NCI-H82 treated with DMSO at 0.1 percent for 48 hours (cell line): Measurements from ENCODE around the gene PHF21A.

ENCODE experiments used
- DNase-seq: peaks from one replicate; lab custom pipeline; 2025; ENCODE audit not compliant: unreplicated experiment; lab: John Stamatoyannopoulos, UW

PHF21A gene

GRCh38 chr11:45924036-45924915, 197.0 kb downstream of the PHF21A start:
- DNase-seq: no peak

GRCh38 chr11:45922425-45923082, 198.7 kb downstream of the PHF21A start, which contains the start of gene LARGE2:
TSS of gene LARGE2 (plus strand) at chr11:45922656. CDS start at chr11:45922883, 227 bp downstream.
- no peak for DNase-seq

DNA sequence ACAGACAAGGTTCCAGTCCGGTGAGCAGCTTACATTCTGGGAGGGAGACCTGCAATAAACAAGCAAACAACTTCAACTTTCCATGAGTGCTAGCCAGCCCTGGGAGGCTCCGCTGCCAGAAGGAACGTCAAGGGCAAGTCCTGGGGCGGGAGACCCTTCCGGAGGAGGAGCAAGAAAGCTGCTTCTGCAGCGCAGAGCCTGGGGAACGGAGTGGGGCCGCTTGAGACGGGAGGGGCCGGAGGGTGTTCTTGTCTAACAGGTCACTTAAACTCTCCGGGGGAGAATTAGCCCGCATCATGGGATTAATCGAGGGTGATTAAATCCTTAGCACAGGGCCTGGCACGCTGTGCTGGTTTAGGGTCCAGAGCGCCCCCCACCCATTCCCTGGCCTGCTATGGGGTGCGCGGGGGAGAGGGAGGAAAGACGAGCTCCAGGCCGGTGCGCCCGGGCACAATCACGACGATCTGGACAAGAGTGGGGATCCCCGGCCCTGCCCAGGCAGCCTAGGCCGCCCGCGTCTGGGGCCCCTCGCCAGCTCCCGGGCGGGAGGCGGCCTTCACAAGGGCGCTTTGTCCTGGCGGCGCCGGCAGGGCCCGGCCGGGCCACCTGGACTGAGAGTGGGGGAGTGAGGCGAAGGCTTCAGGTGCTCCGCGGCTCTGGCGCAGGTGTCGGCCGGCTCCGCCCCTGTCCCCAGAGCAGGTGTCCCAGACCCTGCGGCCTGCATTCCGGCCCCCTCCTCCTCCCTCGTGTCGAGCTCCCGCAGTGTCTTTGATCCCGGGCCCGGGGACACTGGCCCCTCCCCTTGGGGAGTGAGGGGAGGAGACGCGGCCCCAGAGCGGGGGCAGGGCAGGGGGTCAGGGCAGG, 199.5 kb downstream of the PHF21A start:
- DNase-seq: peak; percentile 56

- no peak for DNase-seq
Measured at GRCh38 chr11:45920531-45921477, 200.4 kb downstream of the PHF21A start.

- peak; percentile 27 for DNase-seq
Measured at GRCh38 chr11:45919806-45920530, 201.3 kb downstream of the PHF21A start.

DNA sequence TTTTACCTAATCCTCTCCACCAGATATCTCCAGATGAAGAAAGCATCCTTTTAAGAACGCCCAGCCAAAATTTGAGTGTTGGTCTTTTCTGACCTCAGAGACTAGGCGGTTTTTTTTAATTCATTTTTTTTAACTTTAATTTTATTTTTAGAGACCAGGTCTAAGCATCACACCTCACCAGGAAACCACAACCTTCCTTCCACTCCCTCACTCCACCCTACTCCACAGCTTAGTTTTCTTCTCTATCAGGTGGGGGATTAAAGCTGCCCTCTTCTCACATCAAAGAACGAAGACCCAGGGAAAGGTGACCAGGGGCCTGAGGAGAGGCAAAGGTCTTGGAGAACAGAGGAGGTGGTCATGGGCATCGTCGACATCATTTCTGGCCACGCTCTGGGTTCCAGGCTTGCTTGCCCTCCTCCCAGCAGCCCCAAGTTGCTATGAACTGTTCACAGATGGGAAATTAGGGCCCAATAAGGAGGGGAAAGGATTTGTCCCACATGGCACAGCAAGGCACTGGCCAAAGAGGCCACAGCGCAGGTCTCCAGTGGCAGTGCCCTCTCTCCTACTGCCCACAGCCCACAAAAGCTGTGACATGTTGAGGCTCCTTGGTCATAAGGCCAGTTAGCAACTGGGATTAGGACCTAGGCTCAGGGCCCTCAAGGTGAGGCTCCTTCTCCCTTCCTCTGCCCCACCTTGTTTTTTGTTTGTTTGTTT, 202.1 kb downstream of the PHF21A start:
- no peak for DNase-seq

GRCh38 chr11:45918331-45918941, 202.8 kb downstream of the PHF21A start:
- peak; percentile 77 for DNase-seq

DNA sequence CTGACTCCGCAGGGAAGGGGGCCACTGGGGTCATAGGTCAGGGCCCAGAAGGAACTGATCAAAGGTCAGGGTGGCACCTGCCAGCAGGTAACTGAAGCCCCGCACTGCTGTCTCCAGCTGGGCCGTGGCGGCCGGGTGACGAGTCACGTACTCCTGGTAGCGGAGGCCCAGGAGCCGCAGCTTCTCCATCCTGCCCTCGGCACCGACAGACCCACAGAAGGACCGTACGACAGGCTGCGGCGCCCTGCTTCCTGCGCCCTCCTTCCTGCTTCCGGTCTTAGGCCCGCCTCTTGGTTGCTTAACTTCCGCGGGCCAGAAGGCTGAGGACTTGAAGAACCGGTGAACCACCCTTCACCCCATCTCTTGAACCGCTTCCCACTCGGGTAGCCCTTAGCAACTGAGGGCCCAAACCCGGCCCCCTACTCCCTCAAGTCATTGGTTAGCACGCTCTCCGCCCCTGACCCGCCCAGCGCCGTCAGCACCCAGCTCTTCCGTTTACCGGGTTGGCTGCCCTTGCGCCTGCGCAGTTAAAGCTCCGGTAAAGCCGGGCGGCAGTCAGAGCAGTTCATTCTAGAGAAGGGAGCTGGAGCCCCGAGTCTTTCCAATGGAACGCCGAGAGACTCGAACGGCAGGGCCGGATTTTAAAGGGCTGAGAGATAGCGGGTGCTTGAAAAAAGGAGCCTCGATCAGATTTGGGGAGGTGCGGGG, 203.5 kb downstream of the PHF21A start, which contains the start of gene PEX16:
TSS of gene PEX16 (minus strand) at position 255 of the 708 bp plus-strand sequence. CDS start at position 189, 66 bp downstream.
- peak; percentile 81 for DNase-seq

- DNase-seq: no peak
Measured at GRCh38 chr11:45917286-45917622, 204.0 kb downstream of the PHF21A start.

GRCh38 chr11:45915446-45915845, 205.8 kb downstream of the PHF21A start:
- DNase-seq: no peak

DNA sequence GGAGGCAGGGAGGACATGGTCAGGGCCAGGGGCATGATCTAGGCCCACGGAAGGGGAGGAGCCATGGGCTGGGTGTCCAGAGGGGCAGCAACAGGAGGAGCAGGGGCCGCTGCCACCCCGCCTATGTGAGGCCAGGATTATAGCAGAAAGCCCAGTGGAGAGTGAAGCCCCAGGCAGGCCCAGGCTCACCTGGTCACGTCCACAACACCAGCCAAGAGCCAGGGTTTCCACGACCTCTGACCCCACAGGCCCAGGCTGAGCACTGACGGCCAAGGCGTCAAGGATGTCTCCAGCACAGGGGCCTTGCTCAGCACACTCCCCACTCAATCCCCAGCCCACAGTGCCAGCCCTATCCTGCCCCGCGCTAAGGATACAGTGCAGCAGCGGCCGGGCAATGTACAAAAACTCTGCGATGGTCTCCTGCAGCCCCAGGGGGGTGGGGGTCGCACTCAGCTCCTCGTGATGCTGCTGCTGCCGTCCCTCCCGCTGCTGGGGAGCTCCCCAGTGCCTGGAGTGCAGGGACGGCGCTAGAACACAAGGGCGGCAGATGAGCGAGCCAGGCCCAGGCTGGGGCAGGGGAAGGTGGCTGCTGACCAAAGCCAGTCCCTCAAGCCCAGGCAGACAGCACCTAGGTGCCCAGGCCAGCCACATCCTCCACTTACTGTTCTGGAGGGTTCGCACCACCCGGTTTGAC, 207.2 kb downstream of the PHF21A start:
- no peak for DNase-seq

DNA sequence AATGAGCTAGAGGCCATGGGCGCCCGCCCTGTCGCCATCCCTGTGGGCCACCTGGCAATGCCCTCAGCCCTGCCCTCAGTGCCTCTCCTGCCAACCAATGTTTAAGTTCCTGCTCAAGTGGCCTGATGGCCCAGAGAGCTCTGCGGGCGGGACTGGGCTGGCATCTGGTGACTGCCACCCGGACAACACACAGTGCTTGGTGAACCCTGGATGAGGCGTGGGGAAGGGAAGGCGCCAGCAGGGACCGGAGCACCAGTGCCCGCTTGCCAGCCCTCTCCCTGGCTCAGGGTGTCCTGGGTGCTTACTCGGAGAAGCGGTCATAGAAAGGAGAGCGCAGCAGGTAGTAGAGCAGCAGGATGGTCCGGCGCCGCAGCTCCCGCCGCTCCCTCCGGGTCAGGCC, 207.7 kb downstream of the PHF21A start:
- DNase-seq: no peak

DNA sequence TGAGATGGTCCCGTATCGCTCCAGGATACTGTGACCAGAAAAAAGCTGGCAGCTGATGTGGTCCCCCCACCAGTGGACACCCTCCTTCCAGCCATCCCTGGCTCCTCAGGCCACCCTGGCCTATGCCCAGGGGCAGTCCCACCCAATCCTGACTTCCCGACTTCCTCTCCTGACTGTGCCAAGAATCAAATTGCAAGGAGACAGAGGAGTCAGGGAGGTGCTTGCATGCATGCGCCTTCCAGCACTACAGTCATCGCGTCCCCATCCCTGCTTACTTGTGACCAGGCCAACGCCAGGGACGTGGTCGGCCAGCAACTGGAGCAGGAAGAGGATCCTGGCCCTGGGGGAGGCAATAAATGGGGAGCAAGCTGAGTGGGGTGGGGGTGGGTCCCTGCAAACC, 210.6 kb downstream of the PHF21A start:
- no peak for DNase-seq

GRCh38 chr11:45909594-45910475, 211.4 kb downstream of the PHF21A start:
- DNase-seq: no peak

DNA sequence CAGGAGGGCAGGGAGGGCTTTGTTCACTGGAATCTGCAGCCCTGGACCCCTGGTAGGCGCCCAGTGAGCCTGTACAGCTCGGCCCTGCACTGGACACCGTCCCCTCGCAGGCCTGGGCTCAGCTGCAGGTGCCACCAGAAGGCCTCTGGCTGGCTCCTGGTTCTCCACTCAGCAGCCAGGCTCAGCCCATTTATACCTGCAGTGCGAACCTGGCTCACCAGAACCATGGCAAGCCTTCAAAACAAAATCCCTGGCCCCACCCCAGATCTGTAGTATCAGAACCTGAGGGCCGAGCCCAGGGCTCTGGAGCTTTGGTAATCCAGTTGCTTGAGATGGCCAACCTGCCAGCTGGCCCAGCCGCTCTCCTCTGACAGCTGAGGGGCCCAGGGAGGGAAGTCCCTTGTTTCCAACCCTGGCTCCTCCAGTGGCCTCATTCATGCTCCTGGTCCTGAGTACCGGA, 213.3 kb downstream of the PHF21A start:
- DNase-seq: no peak

DNA sequence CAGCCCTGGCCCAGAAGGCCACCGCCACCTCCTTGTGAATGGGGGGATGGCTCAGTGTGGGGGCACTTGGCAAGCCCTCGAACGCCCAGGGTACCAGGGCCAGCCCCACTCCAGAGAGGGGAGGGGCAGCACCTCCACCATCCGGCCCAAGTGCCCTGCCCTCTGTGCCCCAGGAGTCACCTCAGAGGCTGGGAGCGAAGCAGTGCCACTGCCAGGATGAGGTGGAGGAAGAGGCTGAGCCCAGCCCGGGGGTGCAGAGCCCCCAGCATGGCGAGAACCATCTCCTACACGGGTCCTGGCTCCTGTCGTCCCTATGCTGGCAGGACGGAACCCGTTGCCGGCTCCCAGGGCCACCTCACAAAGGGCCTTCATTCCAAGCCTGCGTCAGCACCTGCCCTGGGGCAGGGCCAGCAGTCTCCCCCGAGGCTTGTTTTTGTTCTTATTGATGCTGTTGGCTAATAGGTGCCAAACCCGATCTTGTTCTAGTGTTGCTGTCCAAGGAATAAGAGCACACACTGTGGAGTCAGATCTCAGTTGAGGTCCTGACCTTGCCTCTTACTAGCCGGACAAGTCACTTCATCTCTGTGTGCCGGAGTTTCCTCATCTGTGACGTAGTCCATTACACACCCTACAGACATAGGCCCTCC, 214.2 kb downstream of the PHF21A start, which contains the start of gene FREY1:
TSS of gene FREY1 (minus strand) at position 307 of the 647 bp plus-strand sequence. CDS start at position 281, 26 bp downstream.
- DNase-seq: no peak
